Right lobe of liver (tissue), 6 donors: Measurements from ENCODE around the gene BDKRB2. TPM values are rescaled to one million over a fixed set of nuclear protein-coding genes. Genes with fewer than 3 reads are reported as not detected.

Source experiments
- ATAC-seq, 4 donors: fragments of 200-7000 bp; cut with Tn5 transposase; one replicate each; pipeline ENCODE4 v1.9.1; 2020; ENCODE audit warnings: mild to moderate bottlenecking in 4 of 4, moderate library complexity in 4 of 4
- DNase-seq, 3 donors: peaks; one replicate each; pipeline ENCODE4 v3.0.0-alpha.2; 2020
- H3K27ac ChIP-seq, 3 donors: fragments of 200-600 bp; one replicate each; pipeline ENCODE4 v1.8.0; 2022
- H3K27me3 ChIP-seq, 2 donors: fragments of 200-600 bp; one replicate each; pipeline ENCODE4 v1.8.0; 2022
- H3K36me3 ChIP-seq, 4 donors: fragments of 200-600 bp; sonication (generic) in 1 of 4; one replicate each; pipeline versions ENCODE4 v1.5.1 to v1.8.0; 2017 to 2022; ENCODE audit warnings: control low read depth in 1 of 4
- H3K4me1 ChIP-seq, 4 donors: fragments of 200-600 bp; sonication (generic) in 1 of 4; one replicate each; pipeline versions ENCODE4 v1.5.1 to v1.8.0; 2017 to 2022; ENCODE audit warnings: control low read depth in 1 of 4
- H3K4me3 ChIP-seq, 3 donors: fragments of 200-600 bp; one replicate each; pipeline ENCODE4 v1.8.0; 2022
- H3K9me3 ChIP-seq, 4 donors: fragments of 200-600 bp; sonication (generic) in 1 of 4; one replicate each; pipeline versions ENCODE4 v1.5.1 to v1.8.0; 2017 to 2022; ENCODE audit warnings: control low read depth in 1 of 4
- CTCF ChIP-seq, 4 donors: fragments of 200-600 bp in 3 of 4; fragments of 450-650 bp in 1 of 4; IDR thresholded peaks; one replicate each; pipeline versions ENCODE4 v1.5.1 to v1.8.0; 2016 to 2022; ENCODE audit warnings: antibody characterized with exemption in 4 of 4, mild to moderate bottlenecking in 2 of 4
- POLR2A ChIP-seq: fragments of 450-650 bp; IDR thresholded peaks from one replicate; pipeline ENCODE4 v1.6.1; 2017; ENCODE audit warnings: antibody characterized with exemption, mild to moderate bottlenecking
- WGBS: methylation state at CpG from one replicate; pipeline ENCODE4 v1.1.6; 2018; ENCODE audit warnings: low coverage, low lambda C conversion rate; ENCODE audit not compliant: insufficient coverage; ENCODE audit errors: missing lambda C conversion rate; 5-methylcytosine and 5-hydroxymethylcytosine counted together
- intact Hi-C, 2 donors: fragments of 100-400 bp; cut with DNase I; formaldehyde crosslinking; loops; one replicate each; pipeline versions ENCODE4 v1.11.2 to v1.14.1; 2022
- total RNA-seq, 6 experiments: library from RNA; depleted of rRNA in 2 of 6; stranded (reverse); fragments of >200 nt in 2 of 6; fragmentation: NEBNext Ultra II Directional in 3 of 6; extraction: Animal tissue kit (Norgen Biotek cat#: 25700) in 3 of 6; gene quantifications; one replicate each; pipeline versions ENCODE4 v1.1.0 to v1.2.4, GENCODE V29; 2016 to 2023
- donor health status: DM: no; HTN: yes; CAD: no.
- donor health status: DM: no; HTN: no; CAD: no.
- donor health status: DM: no; HTN: no; CAD: no.
- donor health status: DM: no; HTN: yes; CAD: no.
- donor health status: DM: no; HTN: yes; CAD: no.

BDKRB2 gene
- total RNA-seq, 6 experiments from 2014 or later, result 0.07 to 0.60 (median 0.22) TPM

GRCh38 chr14:96224480-96225096 lies 19.9 kb downstream of the BDKRB2 start:
- ATAC-seq (no peak), DNase-seq (no peak)
- Histone ChIP-seq H3K4me1 (no peaks in the 10 kb centered on the region), H3K9me3 (no peaks in the 10 kb centered on the region), H3K27ac (no peak overlapping the region), H3K27me3 (no peaks in the 10 kb centered on the region), H3K36me3 (no peaks in the 10 kb centered on the region), H3K4me3 (no peak overlapping the region)
- intact Hi-C loops, result no loop called here
- TF ChIP-seq POLR2A, result no peak
- no peak for TF ChIP-seq CTCF (IDR thresholded peaks at IDR 0.05)
- 63% methylated on average over 4 of the region's 8 CpGs for WGBS

DNA sequence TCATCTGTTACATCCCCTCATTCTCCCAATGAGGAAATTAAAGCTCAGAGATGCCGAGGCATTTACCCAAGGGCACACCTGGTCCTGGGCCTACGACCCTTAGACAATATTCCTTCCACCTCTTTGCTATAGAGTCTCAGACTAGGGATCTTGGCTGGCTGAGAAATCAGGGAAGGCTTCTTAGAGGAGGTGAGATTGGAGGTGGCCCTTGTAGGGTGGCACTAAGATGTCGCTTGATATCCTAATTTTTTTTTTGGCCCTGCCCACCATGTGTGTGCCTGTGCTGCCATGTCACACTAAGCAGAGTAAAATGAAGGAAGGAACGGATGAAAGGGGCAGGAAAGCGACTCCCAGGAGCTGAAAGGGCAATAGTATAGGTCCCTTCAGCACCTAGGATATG lies 20.6 kb downstream of the BDKRB2 start:
- no peak for TF ChIP-seq CTCF (IDR thresholded peaks at IDR 0.05)
- no peak for TF ChIP-seq POLR2A
- Histone ChIP-seq H3K36me3 (no peaks in the 10 kb centered on the region), H3K27me3 (no peaks in the 10 kb centered on the region), H3K27ac (no peak overlapping the region), H3K4me3 (no peak overlapping the region), H3K4me1 (no peaks in the 10 kb centered on the region), H3K9me3 (no peaks in the 10 kb centered on the region)
- ATAC-seq (no peak), DNase-seq (no peak)
- intact Hi-C loops, result no loop called here
- 82% methylated on average over 4 of the region's 5 CpGs for WGBS

DNA sequence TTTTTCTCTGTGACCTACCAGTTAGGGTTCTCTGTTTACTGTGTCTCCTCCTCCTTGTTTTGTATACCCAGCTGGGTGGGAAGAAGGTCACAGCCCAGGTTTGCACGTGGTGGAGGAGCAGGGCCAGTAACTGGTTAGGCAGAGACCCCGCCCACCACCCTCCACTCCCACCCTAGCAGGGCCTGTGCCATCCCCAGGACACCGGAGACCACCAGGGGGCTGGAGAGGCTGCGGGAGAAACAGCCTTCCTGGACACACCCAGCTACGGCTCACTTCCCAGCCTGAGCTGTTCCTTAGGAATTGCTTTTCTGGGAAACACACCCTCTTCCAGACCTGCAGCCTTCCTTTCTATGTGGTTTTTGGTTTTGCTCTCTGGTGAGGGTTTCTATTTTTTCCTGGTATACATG lies 21.1 kb downstream of the BDKRB2 start:
- ATAC-seq (no peak), DNase-seq (no peak)
- TF ChIP-seq POLR2A, result no peak
- TF ChIP-seq CTCF (IDR thresholded peaks at IDR 0.05), result no peak
- Histone ChIP-seq H3K4me1 (no peaks in the 10 kb centered on the region), H3K27ac (no peak overlapping the region), H3K27me3 (no peaks in the 10 kb centered on the region), H3K4me3 (no peak overlapping the region), H3K9me3 (no peaks in the 10 kb centered on the region), H3K36me3 (no peaks in the 10 kb centered on the region)
- WGBS, result 26% methylated on average over 3 of the region's 5 CpGs
- intact Hi-C loops, result no loop called here

DNA sequence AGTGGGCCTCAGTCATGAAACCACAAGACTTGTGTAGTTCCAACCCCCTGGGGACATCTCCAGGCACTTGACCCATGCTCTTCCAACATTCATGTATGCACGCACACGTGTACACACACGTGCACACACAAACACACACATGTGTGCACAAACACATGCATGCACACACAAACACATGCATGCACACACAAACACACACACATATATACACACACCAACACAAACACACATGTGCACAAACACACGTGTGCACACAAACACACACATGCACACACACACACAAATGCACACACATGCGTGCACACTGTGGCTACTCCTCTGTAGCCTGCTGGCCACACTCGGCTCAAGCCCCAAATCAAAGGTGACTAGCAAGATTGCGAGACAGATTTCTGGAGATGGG lies 22.8 kb downstream of the BDKRB2 start:
- no peak for ATAC-seq
- H3K4me3 ChIP-seq, result no peak overlapping the region
- no peaks in the 10 kb centered on the region for H3K4me1 ChIP-seq
- intact Hi-C loops, result no loop called here
- no peak for DNase-seq
- no peaks in the 10 kb centered on the region for H3K36me3 ChIP-seq
- H3K27me3 ChIP-seq, result no peaks in the 10 kb centered on the region
- H3K27ac ChIP-seq, result no peak overlapping the region
- TF ChIP-seq POLR2A (no peak), CTCF (IDR thresholded peaks at IDR 0.05) (no peak)
- H3K9me3 ChIP-seq, result no peaks in the 10 kb centered on the region
- 80% methylated on average over 1 of the region's 7 CpGs for WGBS

- TF ChIP-seq POLR2A (no peak), CTCF (IDR thresholded peaks at IDR 0.05) (no peak)
- no peaks in the 10 kb centered on the region for H3K27me3 ChIP-seq
- no peaks in the 10 kb centered on the region for H3K9me3 ChIP-seq
- DNase-seq, result no peak
- H3K36me3 ChIP-seq, result no peaks in the 10 kb centered on the region
- no peaks in the 10 kb centered on the region for H3K4me1 ChIP-seq
- 96% methylated on average over 5 of the region's 6 CpGs for WGBS
- H3K4me3 ChIP-seq, result no peak overlapping the region
- no peak overlapping the region for H3K27ac ChIP-seq
- intact Hi-C loops, result no loop called here
- no peak for ATAC-seq
Observed at GRCh38 chr14:96229315-96229714, 24.7 kb downstream of the BDKRB2 start.
